Suprapubic skin (tissue), 4 donors: ENCODE data around the gene VWA3B. TPM values are rescaled to one million over a fixed set of nuclear protein-coding genes. Genes with fewer than 3 reads are reported as not detected.

Experiments
- DNase-seq, 2 donors: peaks; one replicate each; pipeline ENCODE4 v3.0.0-alpha.2; 2019; ENCODE audit warnings: low spot score in 2 of 2
- H3K27ac ChIP-seq: fragments of 200-600 bp; sonication (generic); one replicate; pipeline ENCODE4 v1.5.1; 2019
- H3K27me3 ChIP-seq: fragments of 200-600 bp; sonication (generic); one replicate; pipeline ENCODE4 v1.5.1; 2019
- H3K36me3 ChIP-seq: fragments of 200-600 bp; sonication (generic); one replicate; pipeline ENCODE4 v1.5.1; 2019
- H3K4me1 ChIP-seq: fragments of 200-600 bp; sonication (generic); one replicate; pipeline ENCODE4 v1.5.1; 2019
- H3K4me3 ChIP-seq: fragments of 200-600 bp; sonication (generic); one replicate; pipeline ENCODE4 v1.5.1; 2019; ENCODE audit warnings: mild to moderate bottlenecking
- H3K9me3 ChIP-seq: fragments of 200-600 bp; sonication (generic); one replicate; pipeline ENCODE4 v1.5.1; 2019
- CTCF ChIP-seq, 2 donors: fragments of 200-600 bp in 1 of 2; fragments of 450-650 bp in 1 of 2; sonication (generic) in 1 of 2; IDR thresholded peaks; one replicate each; pipeline ENCODE4 v1.5.1; 2016 to 2019; ENCODE audit warnings: antibody characterized with exemption in 2 of 2, mild to moderate bottlenecking in 1 of 2, moderate library complexity in 1 of 2
- EP300 ChIP-seq: sonication (generic); formaldehyde crosslinking; IDR thresholded peaks from one replicate; pipeline ENCODE4 v1.6.1; 2017; ENCODE audit warnings: antibody characterized with exemption
- POLR2A ChIP-seq, 2 donors: fragments of 450-650 bp; IDR thresholded peaks; one replicate each; pipeline ENCODE4 v1.6.1; 2017; ENCODE audit warnings: antibody characterized with exemption in 2 of 2, mild to moderate bottlenecking in 2 of 2, moderate library complexity in 2 of 2
- POLR2AphosphoS5 ChIP-seq, 3 donors: sonication (generic); formaldehyde crosslinking; IDR thresholded peaks; one replicate each; pipeline ENCODE4 v1.6.1; 2017; ENCODE audit warnings: antibody characterized with exemption in 3 of 3
- WGBS: methylation state at CpG from one replicate; pipeline ENCODE4 v1.1.5; 2018; 5-methylcytosine and 5-hydroxymethylcytosine counted together
- total RNA-seq, 4 donors: library from RNA; depleted of rRNA; stranded (reverse); fragments of >200 nt; gene quantifications; one replicate each; pipeline ENCODE4 v1.1.0, GENCODE V29; 2016

Gene VWA3B
- total RNA-seq, 4 donors from 2014 or later, result not detected

- H3K9me3 ChIP-seq, result no peaks in the 10 kb centered on the region
- no peak for DNase-seq
- TF ChIP-seq CTCF (IDR thresholded peaks at IDR 0.05) (no peak), EP300 (no peak), POLR2A (IDR thresholded peaks at IDR 0.05) (no peak), POLR2AphosphoS5 (IDR thresholded peaks at IDR 0.05) (no peak)
- no peaks in the 10 kb centered on the region for H3K36me3 ChIP-seq
- H3K4me1 ChIP-seq, result no peaks in the 10 kb centered on the region
- no peak overlapping the region for H3K4me3 ChIP-seq
- peaks cover 25% of the 10 kb centered on the region for H3K27me3 ChIP-seq
- no peak overlapping the region for H3K27ac ChIP-seq
- 65% methylated on average over 3 of the region's 4 CpGs for WGBS
Observed at GRCh38 chr2:98308532-98308931, 221.6 kb downstream of the VWA3B start.

GRCh38 chr2:98309580-98309979 is 222.6 kb downstream of the VWA3B start:
- no peak overlapping the region for H3K4me3 ChIP-seq
- 86% methylated on average over 11 of the region's 11 CpGs for WGBS
- no peaks in the 10 kb centered on the region for H3K9me3 ChIP-seq
- TF ChIP-seq CTCF (IDR thresholded peaks at IDR 0.05), result no peak
- no peak for TF ChIP-seq POLR2AphosphoS5 (IDR thresholded peaks at IDR 0.05)
- TF ChIP-seq POLR2A (IDR thresholded peaks at IDR 0.05), result no peak
- no peak for TF ChIP-seq EP300
- H3K36me3 ChIP-seq, result no peaks in the 10 kb centered on the region
- H3K27me3 ChIP-seq, result peaks cover 25% of the 10 kb centered on the region
- no peaks in the 10 kb centered on the region for H3K4me1 ChIP-seq
- H3K27ac ChIP-seq, result no peak overlapping the region
- DNase-seq, result no peak

GRCh38 chr2:98310010-98310409 is 223.0 kb downstream of the VWA3B start:
- TF ChIP-seq EP300, result no peak
- no peak for TF ChIP-seq CTCF (IDR thresholded peaks at IDR 0.05)
- no peak for TF ChIP-seq POLR2AphosphoS5 (IDR thresholded peaks at IDR 0.05)
- no peak for TF ChIP-seq POLR2A (IDR thresholded peaks at IDR 0.05)
- no peaks in the 10 kb centered on the region for H3K36me3 ChIP-seq
- H3K4me3 ChIP-seq, result no peak overlapping the region
- 71% methylated on average over 4 of the region's 4 CpGs for WGBS
- no peaks in the 10 kb centered on the region for H3K9me3 ChIP-seq
- no peak for DNase-seq
- H3K27ac ChIP-seq, result no peak overlapping the region
- peaks cover 25% of the 10 kb centered on the region for H3K27me3 ChIP-seq
- H3K4me1 ChIP-seq, result no peaks in the 10 kb centered on the region

GRCh38 chr2:98311090-98311489 is 224.1 kb downstream of the VWA3B start:
- no peak for TF ChIP-seq CTCF (IDR thresholded peaks at IDR 0.05)
- no peak for TF ChIP-seq POLR2AphosphoS5 (IDR thresholded peaks at IDR 0.05)
- TF ChIP-seq EP300, result no peak
- no peak for TF ChIP-seq POLR2A (IDR thresholded peaks at IDR 0.05)
- no peak overlapping the region for H3K27ac ChIP-seq
- DNase-seq, result no peak
- peaks cover 21% of the 10 kb centered on the region for H3K27me3 ChIP-seq
- no peaks in the 10 kb centered on the region for H3K4me1 ChIP-seq
- H3K4me3 ChIP-seq, result no peak overlapping the region
- H3K9me3 ChIP-seq, result no peaks in the 10 kb centered on the region
- H3K36me3 ChIP-seq, result no peaks in the 10 kb centered on the region
- 91% methylated on average over 3 of the region's 3 CpGs for WGBS

- Histone ChIP-seq H3K36me3 (no peaks in the 10 kb centered on the region), H3K27me3 (peaks cover 21% of the 10 kb centered on the region), H3K4me1 (no peaks in the 10 kb centered on the region), H3K4me3 (no peak overlapping the region), H3K9me3 (no peaks in the 10 kb centered on the region), H3K27ac (no peak overlapping the region)
- no peak for DNase-seq
- 84% methylated on average over 30 of the region's 33 CpGs for WGBS
- no peak for TF ChIP-seq EP300
- no peak for TF ChIP-seq CTCF (IDR thresholded peaks at IDR 0.05)
- no peak for TF ChIP-seq POLR2AphosphoS5 (IDR thresholded peaks at IDR 0.05)
Observed at GRCh38 chr2:98311771-98312545, 225.0 kb downstream of the VWA3B start.
